ENCODE results near the gene NRL.

NRL gene

GRCh38 chr14:24068711-24069410 lies 45.9 kb downstream of the NRL start:
- no peak for DNase-seq

GRCh38 chr14:24067133-24068082 lies 47.3 kb downstream of the NRL start:
- peak in 40 of 58 donors; percentile 12 to 79 (median 38) for DNase-seq

- no peak for DNase-seq
Observed at GRCh38 chr14:24066496-24067132, 48.1 kb downstream of the NRL start.

- DNase-seq = no peak
Observed at GRCh38 chr14:24065408-24065807, 49.3 kb downstream of the NRL start.

- no peak for DNase-seq
Observed at GRCh38 chr14:24064856-24065255, 49.9 kb downstream of the NRL start.

GRCh38 chr14:24064091-24064795 lies 50.5 kb downstream of the NRL start:
- DNase-seq = no peak

- DNase-seq = no peak
Observed at GRCh38 chr14:24063263-24063836, 51.4 kb downstream of the NRL start.

GRCh38 chr14:24062216-24062980 lies 52.4 kb downstream of the NRL start:
- no peak for DNase-seq

- DNase-seq = no peak
Observed at GRCh38 chr14:24060984-24061913, 53.5 kb downstream of the NRL start.

- DNase-seq = no peak
Observed at GRCh38 chr14:24060443-24060842, 54.3 kb downstream of the NRL start.

GRCh38 chr14:24059841-24060388 lies 54.8 kb downstream of the NRL start:
- DNase-seq = no peak

GRCh38 chr14:24058951-24059475 lies 55.7 kb downstream of the NRL start:
- no peak for DNase-seq

GRCh38 chr14:24058260-24058950 lies 56.3 kb downstream of the NRL start:
- DNase-seq = peak in 47 of 58 donors; percentile 9 to 83 (median 50)

- no peak for DNase-seq
Observed at GRCh38 chr14:24057867-24058259, 56.9 kb downstream of the NRL start.

- DNase-seq = no peak
Observed at GRCh38 chr14:24057271-24057670, 57.5 kb downstream of the NRL start.

- DNase-seq = peak in 1 of 58 donors; percentile 7
Observed at GRCh38 chr14:24056800-24057184, 58.0 kb downstream of the NRL start.

GRCh38 chr14:24055971-24056799 lies 58.6 kb downstream of the NRL start:
- no peak for DNase-seq

Data from anterior cingulate cortex (tissue), 58 donors.